SH-SY5Y (cell line): ENCODE measurements around the gene CPLANE1.

ENCODE experiments used
- GATA2 ChIP-seq: IDR thresholded peaks from 2 replicates; pipeline ENCODE4 v1.6.1; 2011; ENCODE audit warnings: mild to moderate bottlenecking, low read depth, low read length
- GATA3 ChIP-seq: IDR thresholded peaks from 2 replicates; pipeline ENCODE4 v1.6.1; 2011; ENCODE audit warnings: low read depth, mild to moderate bottlenecking, low read length, moderate library complexity

CPLANE1 gene

GRCh38 chr5:37211661-37212060 lies 37.5 kb downstream of the CPLANE1 start:
- TF ChIP-seq GATA2 = no peak
- TF ChIP-seq GATA3 = no peak

GRCh38 chr5:37208883-37209797 lies 40.0 kb downstream of the CPLANE1 start:
- no peak for TF ChIP-seq GATA3
- no peak for TF ChIP-seq GATA2

GRCh38 chr5:37207802-37208201 lies 41.4 kb downstream of the CPLANE1 start:
- TF ChIP-seq GATA3 (no peak), GATA2 (no peak)

- TF ChIP-seq GATA3 (no peak), GATA2 (no peak)
These were observed 42.4 kb downstream of the CPLANE1 start for GRCh38 chr5:37206736-37207135.

- TF ChIP-seq GATA3 (no peak), GATA2 (no peak)
These were observed 50.3 kb downstream of the CPLANE1 start for GRCh38 chr5:37198842-37199241.

GRCh38 chr5:37198061-37198460 lies 51.1 kb downstream of the CPLANE1 start:
- TF ChIP-seq GATA2 (no peak), GATA3 (no peak)

GRCh38 chr5:37197340-37198050 lies 51.7 kb downstream of the CPLANE1 start:
- TF ChIP-seq GATA3 (no peak), GATA2 (no peak)

- TF ChIP-seq GATA2 (no peak), GATA3 (no peak)
These were observed 58.6 kb downstream of the CPLANE1 start for GRCh38 chr5:37190592-37190991.

- TF ChIP-seq GATA2 (no peak), GATA3 (no peak)
These were observed 59.8 kb downstream of the CPLANE1 start for GRCh38 chr5:37189355-37189754.

GRCh38 chr5:37187465-37187977 lies 61.7 kb downstream of the CPLANE1 start:
- TF ChIP-seq GATA2 (no peak), GATA3 (no peak)

- no peak for TF ChIP-seq GATA3
- TF ChIP-seq GATA2 = no peak
These were observed 64.3 kb downstream of the CPLANE1 start for GRCh38 chr5:37184748-37185364.

GRCh38 chr5:37182667-37183066 lies 66.5 kb downstream of the CPLANE1 start:
- TF ChIP-seq GATA2 (no peak), GATA3 (no peak)

GRCh38 chr5:37174928-37175327 lies 74.2 kb downstream of the CPLANE1 start:
- TF ChIP-seq GATA2 (no peak), GATA3 (no peak)

- no peak for TF ChIP-seq GATA3
- TF ChIP-seq GATA2 = no peak
These were observed 76.2 kb downstream of the CPLANE1 start for GRCh38 chr5:37172957-37173356.
